GM12864 (cell line): ENCODE data around the gene UQCC2.

Source experiments
- DNase-seq: peaks from one replicate; pipeline ENCODE4 v3.0.0-alpha.2; 2011; ENCODE audit warnings: low read depth
- H3K4me3 ChIP-seq: 2 replicates; pipeline ENCODE4 v1.5.1; 2011; ENCODE audit warnings: mild to moderate bottlenecking, low read depth, low read length, control low read depth
- CTCF ChIP-seq: IDR thresholded peaks from 2 replicates; pipeline ENCODE4 v1.5.1; 2011; ENCODE audit warnings: low read depth, mild to moderate bottlenecking, moderate library complexity, low read length, control low read depth, inconsistent platforms; ENCODE audit errors: missing control alignments

UQCC2 gene

GRCh38 chr6:33731035-33731434, 19.5 kb upstream of the UQCC2 start:
- no peak overlapping the region for H3K4me3 ChIP-seq
- no peak for TF ChIP-seq CTCF
- no peak for DNase-seq

GRCh38 chr6:33730611-33731010, 19.1 kb upstream of the UQCC2 start:
- DNase-seq: no peak
- no peak for TF ChIP-seq CTCF
- no peak overlapping the region for H3K4me3 ChIP-seq

GRCh38 chr6:33729059-33729458, 17.6 kb upstream of the UQCC2 start:
- no peak for TF ChIP-seq CTCF
- no peak overlapping the region for H3K4me3 ChIP-seq
- DNase-seq: no peak

- no peak for TF ChIP-seq CTCF
- H3K4me3 ChIP-seq: no peak overlapping the region
- no peak for DNase-seq
Observed at GRCh38 chr6:33728438-33728837, 16.9 kb upstream of the UQCC2 start.

GRCh38 chr6:33727932-33728331, 16.4 kb upstream of the UQCC2 start:
- TF ChIP-seq CTCF: no peak
- DNase-seq: no peak

GRCh38 chr6:33727126-33727525, 15.6 kb upstream of the UQCC2 start:
- DNase-seq: no peak
- no peak for TF ChIP-seq CTCF
- H3K4me3 ChIP-seq: no peak overlapping the region

More at GRCh38 chr6:33727932-33728331, 16.4 kb upstream of the UQCC2 start:
- no peak overlapping the region for H3K4me3 ChIP-seq

- no peak for TF ChIP-seq CTCF
- H3K4me3 ChIP-seq: no peak overlapping the region
- DNase-seq: no peak
Observed at GRCh38 chr6:33726696-33727095, 15.2 kb upstream of the UQCC2 start.
